DMS153 treated with DMSO at 0.1 percent for 48 hours (cell line): ENCODE results near the gene NEK11.

Source experiments
- DNase-seq: peaks from one replicate; lab custom pipeline; 2025; ENCODE audit not compliant: unreplicated experiment; lab: John Stamatoyannopoulos, UW

NEK11 gene, protein sequence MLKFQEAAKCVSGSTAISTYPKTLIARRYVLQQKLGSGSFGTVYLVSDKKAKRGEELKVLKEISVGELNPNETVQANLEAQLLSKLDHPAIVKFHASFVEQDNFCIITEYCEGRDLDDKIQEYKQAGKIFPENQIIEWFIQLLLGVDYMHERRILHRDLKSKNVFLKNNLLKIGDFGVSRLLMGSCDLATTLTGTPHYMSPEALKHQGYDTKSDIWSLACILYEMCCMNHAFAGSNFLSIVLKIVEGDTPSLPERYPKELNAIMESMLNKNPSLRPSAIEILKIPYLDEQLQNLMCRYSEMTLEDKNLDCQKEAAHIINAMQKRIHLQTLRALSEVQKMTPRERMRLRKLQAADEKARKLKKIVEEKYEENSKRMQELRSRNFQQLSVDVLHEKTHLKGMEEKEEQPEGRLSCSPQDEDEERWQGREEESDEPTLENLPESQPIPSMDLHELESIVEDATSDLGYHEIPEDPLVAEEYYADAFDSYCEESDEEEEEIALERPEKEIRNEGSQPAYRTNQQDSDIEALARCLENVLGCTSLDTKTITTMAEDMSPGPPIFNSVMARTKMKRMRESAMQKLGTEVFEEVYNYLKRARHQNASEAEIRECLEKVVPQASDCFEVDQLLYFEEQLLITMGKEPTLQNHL

GRCh38 chr3:131026321-131027151 is at the start of gene NEK11, which contains the start of gene ASTE1:
Gene NEK11 (plus strand): TSS chr3:131026877. CDS start chr3:131029709, 2,832 bp downstream.
Gene ASTE1 (minus strand): TSS chr3:131026825. CDS start chr3:131025306, 1,519 bp downstream.
- DNase-seq: peak; percentile 72

DNA sequence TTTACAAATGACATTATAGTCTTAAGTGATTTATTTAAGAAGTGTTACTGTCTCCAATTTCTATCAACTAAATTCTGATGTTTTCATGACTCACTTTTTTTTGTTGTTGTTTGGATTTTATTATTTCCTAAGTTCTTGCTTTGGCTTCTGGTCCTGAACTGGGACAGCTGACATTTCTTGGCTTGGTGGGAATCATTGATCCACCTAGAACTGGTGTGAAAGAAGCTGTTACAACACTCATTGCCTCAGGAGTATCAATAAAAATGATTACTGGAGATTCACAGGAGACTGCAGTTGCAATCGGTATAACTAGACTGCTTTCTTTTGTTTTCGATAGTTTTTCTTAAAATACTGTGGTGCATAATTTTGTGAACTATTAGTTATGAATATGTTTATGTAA is 47.6 kb upstream of the NEK11 start:
- no peak for DNase-seq

GRCh38 chr3:130981469-130981868 is 45.2 kb upstream of the NEK11 start:
- DNase-seq: no peak

DNA sequence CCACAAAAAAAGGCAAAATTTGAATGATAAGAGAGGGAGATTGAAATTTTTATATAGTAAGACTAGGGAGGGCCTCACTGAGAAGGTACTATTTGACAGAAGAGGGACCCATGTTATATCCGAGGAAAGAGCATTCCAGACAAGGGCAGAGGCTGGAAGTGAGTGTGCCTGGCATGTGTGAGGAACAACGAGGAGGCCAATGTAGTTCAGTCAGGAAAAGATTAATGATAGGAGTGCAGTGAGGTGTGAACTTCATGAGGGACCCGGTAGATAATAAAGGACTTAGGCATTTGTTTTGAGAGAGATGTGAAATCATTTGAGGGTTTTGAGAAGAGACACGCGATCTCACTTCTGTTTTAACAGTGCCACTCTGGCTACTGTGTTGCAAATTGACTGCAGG is 36.4 kb upstream of the NEK11 start:
- DNase-seq: no peak

DNA sequence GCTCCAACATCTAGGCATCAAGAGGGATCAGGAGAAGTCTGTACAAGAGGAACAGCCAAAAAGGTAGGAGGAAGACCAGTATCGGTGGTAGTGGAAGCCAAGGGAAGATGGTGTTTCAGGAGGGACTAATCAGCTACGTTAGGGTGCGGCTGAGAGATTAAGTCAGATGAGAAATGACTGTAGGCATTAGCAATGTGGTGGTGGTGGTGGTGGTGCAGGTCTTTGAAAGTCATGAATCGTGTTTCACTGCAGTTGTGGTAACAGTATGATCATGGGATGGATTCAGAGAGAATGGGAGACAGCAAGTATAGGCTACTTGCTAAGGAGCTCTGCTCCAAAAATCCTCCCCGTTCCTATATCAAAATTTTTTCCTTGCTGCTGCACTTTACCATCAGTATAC is 35.6 kb upstream of the NEK11 start:
- DNase-seq: no peak

DNA sequence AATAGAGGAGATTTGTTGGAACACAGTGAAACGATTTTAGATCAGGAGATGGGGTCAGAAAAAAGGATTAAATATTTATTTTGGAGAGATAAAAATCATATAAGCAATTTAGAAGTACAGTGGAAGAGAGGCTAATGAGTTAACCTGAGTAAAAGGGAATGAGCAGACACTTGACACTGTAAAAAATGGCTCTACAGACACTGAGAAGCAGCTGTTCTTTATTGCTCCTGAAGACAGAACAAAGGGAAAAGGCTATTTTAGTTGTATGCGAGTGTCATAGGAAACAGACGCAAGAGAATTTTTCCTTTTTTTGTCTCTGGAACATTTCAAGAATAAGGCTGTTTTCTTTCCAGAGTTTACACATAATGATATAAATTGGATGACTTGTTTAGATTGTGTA is 34.3 kb upstream of the NEK11 start:
- DNase-seq: peak; percentile 14

DNA sequence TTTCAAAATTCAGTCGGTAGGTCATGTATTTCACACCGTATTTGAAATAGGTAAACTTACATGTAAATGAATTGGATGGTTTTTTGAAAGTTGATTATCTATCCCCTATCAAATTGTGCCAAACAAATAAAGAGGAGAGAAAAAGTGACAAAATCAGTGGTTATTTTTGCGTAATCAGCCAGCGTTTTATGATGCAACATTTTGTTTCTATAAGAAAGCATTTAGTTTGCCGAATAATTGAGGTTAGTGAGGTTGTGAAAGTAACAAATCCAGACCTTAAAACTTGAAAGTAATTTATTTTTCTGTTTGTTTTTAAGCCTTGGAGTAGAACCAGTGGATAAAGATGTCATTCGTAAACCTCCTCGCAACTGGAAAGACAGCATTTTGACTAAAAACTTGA is 29.4 kb upstream of the NEK11 start:
- no peak for DNase-seq

- DNase-seq: no peak
Measured at GRCh38 chr3:131001071-131001470, 25.6 kb upstream of the NEK11 start.

GRCh38 chr3:131004603-131005002 is 22.1 kb upstream of the NEK11 start:
- DNase-seq: no peak

DNA sequence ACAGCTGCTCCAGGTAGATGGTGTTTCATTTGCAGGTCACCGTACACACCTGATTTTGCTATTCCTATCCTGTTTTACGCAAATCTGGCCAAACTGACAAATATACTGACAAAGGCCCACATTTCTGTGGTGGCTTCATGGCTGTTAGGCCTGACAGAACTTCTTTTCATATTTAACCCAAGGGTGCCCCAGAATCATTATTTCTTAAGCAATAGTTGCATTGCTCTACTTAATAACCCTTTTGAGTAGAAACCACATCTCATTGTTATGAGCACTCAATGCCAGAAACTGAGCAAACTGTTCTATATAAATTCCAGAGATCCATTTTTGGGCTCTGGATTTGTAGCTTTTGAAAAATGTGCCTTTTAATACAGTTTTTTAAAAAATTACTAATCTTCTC is 19.4 kb upstream of the NEK11 start:
- no peak for DNase-seq

- DNase-seq: no peak
Measured at GRCh38 chr3:131007782-131008181, 18.9 kb upstream of the NEK11 start.

- no peak for DNase-seq
Measured at GRCh38 chr3:131008326-131008725, 18.4 kb upstream of the NEK11 start.

- DNase-seq: no peak
Measured at GRCh38 chr3:131009698-131010097, 17.0 kb upstream of the NEK11 start.

- DNase-seq: no peak
Measured at GRCh38 chr3:131018970-131019369, 7.7 kb upstream of the NEK11 start.

GRCh38 chr3:131020122-131020693 is 6.5 kb upstream of the NEK11 start:
- no peak for DNase-seq

DNA sequence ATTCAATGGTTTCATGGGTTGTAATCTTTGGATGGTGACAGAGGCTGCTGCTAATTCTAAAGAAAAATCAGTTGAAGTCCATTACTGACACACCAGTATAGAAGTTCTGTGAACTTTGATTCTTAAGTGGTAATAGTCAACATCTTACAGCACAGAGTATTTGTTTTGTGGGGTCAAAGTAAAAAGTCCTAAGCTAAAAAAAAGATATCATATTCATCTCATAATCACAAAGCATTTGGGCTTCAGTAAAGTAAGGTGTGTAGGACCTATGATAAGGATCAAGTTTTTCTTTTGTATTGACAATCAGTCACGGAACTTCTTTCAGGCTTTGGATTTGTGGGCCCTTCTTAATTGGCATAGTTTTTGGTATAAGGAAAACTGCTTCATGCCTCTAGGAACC is 1.1 kb upstream of the NEK11 start:
- DNase-seq: no peak

DNA sequence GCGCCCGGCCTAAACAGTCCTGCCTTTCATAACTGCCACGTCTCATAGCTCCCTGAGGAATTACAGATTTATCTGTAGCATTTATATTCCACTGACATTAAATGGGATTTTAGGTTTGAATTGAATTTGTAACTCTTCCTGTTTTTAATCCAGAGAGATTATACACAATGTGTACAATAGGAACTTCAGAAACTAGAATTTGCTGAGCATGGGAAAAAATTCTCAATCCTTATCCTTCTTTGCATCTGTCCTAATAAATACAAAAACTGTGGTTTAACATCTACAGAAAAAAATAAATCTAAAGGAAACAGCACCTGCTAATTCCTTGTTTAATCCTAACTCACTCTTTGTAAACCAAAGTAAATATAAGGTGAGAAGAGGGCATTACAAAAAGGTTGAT is 2.2 kb downstream of the NEK11 start:
- DNase-seq: no peak

GRCh38 chr3:131031660-131032059 is 5.0 kb downstream of the NEK11 start:
- DNase-seq: no peak

DNA sequence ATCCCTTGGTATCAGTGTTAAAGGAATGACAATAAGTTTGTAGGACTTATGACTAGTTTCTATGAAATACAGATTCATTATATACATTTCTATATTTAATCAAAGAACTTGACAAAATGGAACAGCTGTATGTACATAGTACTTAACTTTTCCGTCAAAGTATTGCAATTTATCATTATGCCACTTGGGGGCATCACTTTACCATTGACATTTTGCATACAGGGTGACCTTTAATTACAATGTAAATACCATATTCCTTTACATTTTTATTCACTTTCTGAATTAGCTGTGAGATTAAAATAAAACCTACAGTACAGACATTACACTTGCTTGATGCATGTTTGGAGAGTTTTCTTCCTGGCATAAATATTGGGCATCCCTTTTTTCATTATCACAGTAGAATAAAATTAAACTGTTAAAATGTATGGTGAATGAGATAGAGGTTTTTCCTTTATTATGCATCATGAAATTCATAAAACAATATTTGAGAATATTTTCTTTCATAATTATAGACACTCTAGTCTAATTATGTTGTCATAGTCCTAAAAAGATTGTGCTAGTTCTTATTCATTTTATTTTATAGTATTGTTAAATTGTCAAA is 6.9 kb downstream of the NEK11 start:
- peak; percentile 57 for DNase-seq

GRCh38 chr3:131036200-131036816 is 9.6 kb downstream of the NEK11 start:
- DNase-seq: no peak
